HEK293T (cell line): ENCODE measurements around the gene MT1E.

Source experiments
- CTCF ChIA-PET: fragments of 350-600 bp; formaldehyde crosslinking; extraction: SDS; loops from one replicate; lab custom pipeline; 2021; ENCODE audit warnings: antibody characterized with exemption, inconsistent platforms; lab: Yijun Ruan, JAX
- POLR2A ChIA-PET: fragments of 350-600 bp; formaldehyde crosslinking; extraction: SDS; loops from one replicate; lab custom pipeline; 2020; ENCODE audit warnings: antibody characterized with exemption, inconsistent platforms; lab: Yijun Ruan, JAX
- DNase-seq: peaks from one replicate; pipeline ENCODE4 v3.0.0; 2012; ENCODE audit warnings: mixed read lengths; ENCODE audit errors: extremely low spot score
- ARNT ChIP-seq: fragments of 450-650 bp; IDR thresholded peaks from 2 replicates; pipeline ENCODE4 v1.6.1; 2017; ENCODE audit warnings: mild to moderate bottlenecking
- BHLHE40 ChIP-seq: fragments of 450-650 bp; IDR thresholded peaks from 2 replicates; pipeline ENCODE4 v1.6.1; 2016; ENCODE audit warnings: mild to moderate bottlenecking, moderate library complexity, borderline replicate concordance
- CTBP1 ChIP-seq: fragments of 450-650 bp; IDR thresholded peaks from 2 replicates; pipeline ENCODE4 v1.6.1; 2016; ENCODE audit warnings: borderline replicate concordance
- ELF4 ChIP-seq: fragments of 450-650 bp; IDR thresholded peaks from 2 replicates; pipeline ENCODE4 v1.6.1; 2017; ENCODE audit warnings: antibody characterized with exemption
- FOXA1 ChIP-seq: fragments of 450-650 bp; IDR thresholded peaks from 2 replicates; pipeline ENCODE4 v1.6.1; 2016; ENCODE audit warnings: mild to moderate bottlenecking
- FOXK2 ChIP-seq: fragments of 450-650 bp; IDR thresholded peaks from 2 replicates; pipeline ENCODE4 v1.6.1; 2016; ENCODE audit warnings: mild to moderate bottlenecking
- FOXM1 ChIP-seq: fragments of 450-650 bp; IDR thresholded peaks from 2 replicates; pipeline ENCODE4 v1.6.1; 2017; ENCODE audit warnings: mild to moderate bottlenecking, borderline replicate concordance
- HDGF ChIP-seq: fragments of 450-650 bp; IDR thresholded peaks from 2 replicates; pipeline ENCODE4 v1.6.1; 2017; ENCODE audit warnings: antibody characterized with exemption, borderline replicate concordance
- L3MBTL2 ChIP-seq: fragments of 450-650 bp; conservative IDR thresholded peaks from 2 replicates; pipeline ENCODE4 v1.6.1; 2016; ENCODE audit warnings: mild to moderate bottlenecking
- LEF1 ChIP-seq: fragments of 450-650 bp; IDR thresholded peaks from 2 replicates; pipeline ENCODE4 v1.6.1; 2017; ENCODE audit warnings: mild to moderate bottlenecking, borderline replicate concordance
- NFRKB ChIP-seq: fragments of 450-650 bp; IDR thresholded peaks from 2 replicates; pipeline ENCODE4 v1.6.1; 2016; ENCODE audit warnings: mild to moderate bottlenecking, moderate library complexity
- SP1 ChIP-seq: fragments of 450-650 bp; IDR thresholded peaks from 2 replicates; pipeline ENCODE4 v1.6.1; 2017
- SUZ12 ChIP-seq: fragments of 450-650 bp; IDR thresholded peaks from 2 replicates; pipeline ENCODE4 v1.6.1; 2016; ENCODE audit warnings: mild to moderate bottlenecking
- TARDBP ChIP-seq: fragments of 450-650 bp; IDR thresholded peaks from 2 replicates; pipeline ENCODE4 v1.6.1; 2016
- ZNF384 ChIP-seq: fragments of 450-650 bp; IDR thresholded peaks from 2 replicates; pipeline ENCODE4 v1.6.1; 2016
- TF ChIP-seq, protein P1 (sequence below): fragments of 450-650 bp; IDR thresholded peaks from 2 replicates; pipeline ENCODE4 v1.6.1; 2016

MT1E gene

GRCh38 chr16:56636616-56637413 lies 11.2 kb downstream of the MT1E start:
- ChIA-PET POLR2A (no interaction called here), CTCF (interaction anchor here (0.6 kb wide), 1 partner anchor 932 kb away, joined by 3 read pairs; no protein-coding TSS in a partner anchor)
- no peak for DNase-seq
- TF ChIP-seq LEF1 (no peak), NFRKB (no peak), CTBP1 (no peak)

GRCh38 chr16:56637814-56638750 lies 12.5 kb downstream of the MT1E start, which contains the start of gene MT1A:
Gene MT1A, plus strand, starts transcription at chr16:56638666. Its CDS starts 73 bp downstream, at chr16:56638739.
- POLR2A ChIA-PET = no interaction called here
- CTCF ChIA-PET = no interaction called here

GRCh38 chr16:56639045-56639444 lies 13.5 kb downstream of the MT1E start:
- TF ChIP-seq ELF4 (no peak), CTBP1 (no peak), SP1 (no peak), FOXK2 (no peak), TARDBP (no peak), SUZ12 (no peak), FOXA1 (no peak), L3MBTL2 (no peak), BHLHE40 (no peak)
- TF ChIP-seq, protein P1, sequence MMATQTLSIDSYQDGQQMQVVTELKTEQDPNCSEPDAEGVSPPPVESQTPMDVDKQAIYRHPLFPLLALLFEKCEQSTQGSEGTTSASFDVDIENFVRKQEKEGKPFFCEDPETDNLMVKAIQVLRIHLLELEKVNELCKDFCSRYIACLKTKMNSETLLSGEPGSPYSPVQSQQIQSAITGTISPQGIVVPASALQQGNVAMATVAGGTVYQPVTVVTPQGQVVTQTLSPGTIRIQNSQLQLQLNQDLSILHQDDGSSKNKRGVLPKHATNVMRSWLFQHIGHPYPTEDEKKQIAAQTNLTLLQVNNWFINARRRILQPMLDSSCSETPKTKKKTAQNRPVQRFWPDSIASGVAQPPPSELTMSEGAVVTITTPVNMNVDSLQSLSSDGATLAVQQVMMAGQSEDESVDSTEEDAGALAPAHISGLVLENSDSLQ = no peak
- DNase-seq = no peak
- ChIA-PET CTCF (no interaction called here), POLR2A (no interaction called here)

More at GRCh38 chr16:56637814-56638750, 12.5 kb downstream of the MT1E start, which contains the start of gene MT1A:
- TF ChIP-seq TARDBP (no peak), SUZ12 (no peak), ELF4 (no peak), ZNF384 (no peak), SP1 (no peak), CTBP1 (no peak), ARNT (no peak), LEF1 (no peak), NFRKB (no peak), L3MBTL2 (no peak), FOXM1 (no peak), HDGF (no peak), FOXA1 (no peak)
- no peak for DNase-seq

- POLR2A ChIA-PET = no interaction called here
- no peak for DNase-seq
- TF ChIP-seq LEF1 (no peak), ELF4 (no peak), FOXM1 (no peak), NFRKB (no peak), SP1 (no peak), L3MBTL2 (no peak), HDGF (no peak), BHLHE40 (no peak), ARNT (no peak), FOXA1 (no peak)
- CTCF ChIA-PET = no interaction called here
Observed at GRCh38 chr16:56640076-56640475, 14.5 kb downstream of the MT1E start.

- TF ChIP-seq SP1 (no peak), FOXK2 (no peak)
- ChIA-PET POLR2A (no interaction called here), CTCF (interaction anchor here (0.9 kb wide), 1 partner anchor 65 kb away, joined by 3 read pairs; no protein-coding TSS in a partner anchor)
- DNase-seq = no peak
Observed at GRCh38 chr16:56641166-56641565, 15.6 kb downstream of the MT1E start.

DNA sequence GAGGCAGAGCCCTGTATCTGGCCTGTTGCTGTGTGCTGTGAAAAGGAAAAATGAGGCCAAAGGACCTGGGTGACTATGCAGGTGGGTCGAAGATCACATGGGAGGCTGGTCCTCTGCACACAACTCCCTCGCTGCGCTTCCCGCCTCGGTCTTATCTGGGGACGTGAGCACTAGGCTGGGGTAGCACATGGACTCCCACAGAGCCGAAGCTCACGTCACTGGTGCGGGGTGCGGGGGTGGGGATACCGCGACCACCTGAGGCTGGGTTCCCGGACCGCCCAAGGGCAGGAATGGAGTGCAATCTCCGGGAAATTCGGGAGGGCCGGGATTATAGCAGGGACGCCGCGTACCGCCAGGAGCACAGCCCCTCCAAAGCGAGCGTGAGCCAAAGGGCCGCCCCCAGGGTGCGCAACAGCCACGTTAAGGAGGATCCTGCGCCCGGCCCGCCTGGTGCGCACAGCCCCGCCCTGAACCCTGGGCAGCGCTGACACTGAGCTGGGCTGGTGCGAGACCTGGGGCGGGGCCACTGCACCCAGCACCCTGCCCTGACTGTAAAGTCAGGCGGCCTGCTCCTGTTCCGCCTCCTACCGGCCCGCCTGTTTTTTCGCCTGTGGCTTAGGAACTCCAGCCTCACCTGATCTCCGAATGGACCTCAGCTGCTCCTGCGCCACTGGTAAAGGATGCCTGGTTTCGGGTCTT lies 17.6 kb downstream of the MT1E start:
- POLR2A ChIA-PET = no interaction called here
- DNase-seq = no peak
- no peak for TF ChIP-seq SUZ12
- no peak for TF ChIP-seq FOXA1
- no peak for TF ChIP-seq L3MBTL2
- no peak for TF ChIP-seq CTBP1
- TF ChIP-seq HDGF = no peak
- TF ChIP-seq FOXK2 = no peak
- no peak for TF ChIP-seq ELF4
- no peak for TF ChIP-seq NFRKB
- TF ChIP-seq LEF1 = no peak
- no peak for TF ChIP-seq TARDBP
- TF ChIP-seq SP1 = no peak
- no peak for TF ChIP-seq ZNF384
- TF ChIP-seq FOXM1 = no peak
- no peak for TF ChIP-seq ARNT
- TF ChIP-seq, protein P1 = no peak
- TF ChIP-seq BHLHE40 = no peak
- CTCF ChIA-PET = no interaction called here
